HG03025 (cell line): ENCODE data around the gene IL16.
"Not testable (repeated sequence)": the region's sequence is repeated elsewhere in the genome, so short reads cannot be mapped to it uniquely, and the experiment has no call there.

Source experiments
- ATAC-seq: cut with Tn5 transposase; IDR thresholded peaks from one replicate; pipeline ENCODE4 v1.9.1; 2021; ENCODE audit warnings: mild to moderate bottlenecking, moderate library complexity; ENCODE audit not compliant: unreplicated experiment, low FRiP score

Gene IL16

DNA sequence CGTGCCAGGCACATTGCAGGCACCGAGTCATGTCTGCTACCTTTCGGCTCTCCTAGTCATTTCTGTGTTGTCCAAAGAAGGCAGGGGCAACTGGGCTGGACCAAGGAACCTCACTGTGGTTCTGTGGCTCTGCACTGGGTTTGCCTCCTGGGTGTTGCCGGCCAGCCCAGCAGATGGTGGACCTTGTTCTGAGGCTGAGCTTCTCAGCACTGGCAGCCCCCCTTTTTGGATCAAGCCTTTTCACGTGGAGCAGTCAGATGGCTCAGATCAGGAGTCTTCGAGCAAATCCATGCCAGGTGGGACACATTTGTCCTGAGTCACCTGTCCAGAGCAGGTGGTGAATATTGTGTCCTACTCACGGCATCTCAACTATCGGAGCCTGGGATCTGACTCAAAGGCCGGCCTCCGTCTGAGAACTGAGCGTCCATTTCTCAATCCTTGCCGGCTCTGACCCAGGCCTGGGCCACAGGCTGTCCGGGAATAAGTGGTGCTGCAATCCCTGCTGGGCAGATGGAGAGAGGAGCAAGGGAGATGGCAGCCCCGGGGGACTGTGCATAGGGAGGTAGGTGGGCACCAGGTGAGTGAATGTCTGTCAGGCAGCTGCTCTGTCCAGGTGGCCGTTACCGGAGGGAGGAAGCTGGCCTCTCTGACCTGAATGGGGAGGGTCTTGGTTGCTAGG lies at the start of gene IL16:
TSS of gene IL16 (plus strand) at position 304 of the 679 bp plus-strand sequence. CDS start 28,521 bp downstream, outside the sequence.
- ATAC-seq: no peak

DNA sequence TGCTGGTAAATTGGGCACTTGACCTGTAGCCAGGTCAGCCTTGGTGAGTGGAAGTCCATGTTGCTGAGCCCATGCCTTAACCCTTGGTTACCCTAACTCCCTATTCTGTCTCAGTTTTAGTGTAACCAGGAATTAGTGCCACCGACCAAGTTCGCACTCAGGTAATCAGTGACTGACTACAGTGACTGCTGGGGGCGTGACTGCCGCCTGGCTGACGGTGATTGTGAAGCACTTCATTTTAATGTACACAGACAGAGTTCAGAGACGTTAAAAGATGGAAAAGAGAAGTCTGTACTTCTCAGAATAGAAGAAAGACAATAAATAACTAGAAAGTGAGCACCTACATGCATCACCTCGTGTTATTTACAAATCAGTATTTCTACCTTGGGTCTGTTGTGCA lies 45.3 kb upstream of the IL16 start:
- no peak for ATAC-seq

DNA sequence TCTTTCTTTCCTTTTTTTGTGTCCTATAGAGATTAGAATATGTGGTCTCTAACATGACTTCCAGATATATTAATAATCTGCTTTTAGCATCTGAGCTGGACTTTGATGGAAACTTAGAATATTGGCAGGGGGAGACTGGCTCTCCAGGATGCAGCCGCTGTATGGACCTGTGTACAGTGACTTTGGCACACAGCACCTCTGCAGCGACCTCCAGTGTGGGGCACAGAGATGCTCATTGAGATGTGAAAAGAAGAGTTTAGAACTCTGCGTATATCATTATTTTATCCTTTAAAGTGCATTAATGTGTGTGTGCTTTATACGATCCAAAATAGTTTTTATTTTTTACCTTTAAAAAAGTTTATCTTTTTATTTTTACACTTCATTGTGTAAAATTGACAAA lies 44.3 kb upstream of the IL16 start:
- ATAC-seq: no peak

GRCh38 chr15:81152799-81153198 lies 43.9 kb upstream of the IL16 start:
- no peak for ATAC-seq

GRCh38 chr15:81155375-81156218 lies 41.1 kb upstream of the IL16 start:
- ATAC-seq: no peak

DNA sequence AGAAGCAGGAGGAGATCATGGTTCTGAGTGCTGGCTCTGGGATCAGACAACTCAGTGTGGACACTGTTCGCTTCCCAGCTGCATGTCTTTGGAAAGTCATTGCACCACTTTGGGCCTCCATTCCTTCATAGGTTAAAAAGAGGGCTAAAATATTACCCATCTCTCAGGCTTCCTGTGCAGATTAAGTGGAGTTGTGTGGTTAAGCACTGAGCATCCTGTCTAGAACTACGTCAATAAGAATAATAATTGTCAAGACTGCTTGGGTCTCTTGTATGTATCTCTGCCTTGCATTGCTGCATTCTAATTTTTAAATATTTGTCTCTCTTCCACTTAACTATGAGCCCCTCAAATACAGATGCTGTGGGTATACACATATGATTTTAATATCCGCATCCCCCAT lies 40.4 kb upstream of the IL16 start:
- no peak for ATAC-seq

GRCh38 chr15:81157195-81157938 lies 39.3 kb upstream of the IL16 start:
- no peak for ATAC-seq

- ATAC-seq: no peak
These were observed 38.8 kb upstream of the IL16 start for GRCh38 chr15:81157939-81158223.

DNA sequence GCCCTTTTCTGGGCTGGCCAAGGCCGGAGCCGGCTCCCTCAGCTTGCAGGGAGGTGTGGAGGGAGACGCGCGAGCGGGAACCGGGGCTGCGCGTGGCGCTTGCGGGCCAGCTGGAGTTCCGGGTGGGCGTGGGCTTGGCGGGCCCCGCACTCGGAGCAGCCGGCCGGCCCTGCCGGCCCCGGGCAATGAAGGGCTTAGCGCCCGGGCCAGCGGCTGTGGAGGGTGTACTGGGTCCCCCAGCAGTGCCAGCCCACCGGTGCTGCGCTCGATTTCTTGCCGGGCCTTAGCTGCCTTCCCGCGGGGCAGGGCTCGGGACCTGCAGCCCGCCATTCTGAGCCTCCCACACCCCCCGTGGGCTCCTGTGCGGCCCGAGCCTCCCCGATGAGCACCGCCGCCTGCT lies 38.1 kb upstream of the IL16 start:
- not testable (repeated sequence) for ATAC-seq

- ATAC-seq: no peak
These were observed 36.1 kb upstream of the IL16 start for GRCh38 chr15:81160312-81161159.

DNA sequence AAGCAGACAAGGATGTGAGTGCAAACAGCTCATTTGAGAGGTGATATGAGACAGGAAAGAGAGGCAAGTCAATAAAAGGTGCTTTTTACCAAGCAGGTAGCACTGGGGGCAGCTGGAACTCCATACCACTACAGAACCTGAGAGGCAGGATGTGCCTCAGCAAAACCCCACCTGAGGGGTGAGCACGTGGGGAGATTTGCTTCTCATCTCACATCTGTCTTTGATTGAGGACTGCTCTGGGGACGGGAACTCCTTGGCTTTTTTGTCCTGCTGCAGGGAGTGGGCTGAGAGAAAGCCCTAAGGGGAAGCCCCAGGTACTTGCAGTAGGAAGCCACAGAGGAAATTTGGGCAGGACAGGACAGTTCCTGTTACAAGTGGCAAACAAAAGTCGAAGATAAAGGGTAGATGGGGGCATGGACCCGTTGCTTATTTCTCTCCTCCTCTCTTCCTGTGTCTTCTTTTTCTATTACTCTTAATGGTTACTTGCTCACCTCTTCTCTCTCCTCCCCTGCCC lies 35.5 kb upstream of the IL16 start:
- ATAC-seq: no peak

DNA sequence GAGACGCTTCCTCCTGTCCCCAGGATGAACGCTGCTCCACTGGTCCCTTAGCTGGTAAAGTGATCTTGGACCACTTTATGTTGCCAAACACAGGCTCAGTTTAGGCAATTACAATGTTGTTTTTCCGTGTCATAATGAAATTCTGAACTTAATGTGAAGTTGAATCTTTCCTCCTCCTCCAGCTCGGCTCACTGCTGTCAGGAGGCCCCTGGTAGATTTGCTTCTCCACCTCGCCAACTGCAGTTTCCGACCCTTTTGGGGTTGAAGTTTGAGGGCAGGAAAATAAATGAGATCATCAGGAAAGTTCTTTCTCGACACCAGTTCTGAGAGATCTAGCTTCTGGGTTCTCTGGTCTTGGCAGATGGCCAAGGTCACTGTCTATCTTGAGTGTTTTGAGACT lies 34.8 kb upstream of the IL16 start:
- ATAC-seq: no peak

GRCh38 chr15:81163961-81164800 lies 32.5 kb upstream of the IL16 start:
- ATAC-seq: no peak

- ATAC-seq: no peak
These were observed 31.1 kb upstream of the IL16 start for GRCh38 chr15:81165535-81165934.

GRCh38 chr15:81166636-81167305 lies 29.9 kb upstream of the IL16 start:
- no peak for ATAC-seq

GRCh38 chr15:81168131-81168526 lies 28.6 kb upstream of the IL16 start:
- ATAC-seq: no peak

DNA sequence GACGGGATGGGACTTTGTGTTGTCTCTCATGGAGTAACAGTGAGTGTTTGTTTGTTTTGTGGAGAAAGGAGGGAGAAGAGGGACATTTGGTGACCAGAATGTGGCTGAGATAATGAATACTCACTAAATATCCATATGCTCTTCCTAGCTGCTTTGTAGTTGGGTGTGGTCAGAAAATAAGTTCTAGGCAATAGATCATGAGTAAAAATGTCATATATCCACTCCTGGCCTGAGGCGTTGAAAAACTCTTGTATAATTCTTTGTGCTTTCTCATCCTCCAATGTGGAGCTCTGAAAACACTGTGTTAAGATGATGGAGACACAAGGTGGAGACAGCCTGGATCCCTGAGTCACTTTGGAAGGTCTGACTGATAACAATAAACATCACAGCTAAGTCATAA lies 28.0 kb upstream of the IL16 start:
- ATAC-seq: no peak

GRCh38 chr15:81170511-81170910 lies 26.2 kb upstream of the IL16 start:
- no peak for ATAC-seq

DNA sequence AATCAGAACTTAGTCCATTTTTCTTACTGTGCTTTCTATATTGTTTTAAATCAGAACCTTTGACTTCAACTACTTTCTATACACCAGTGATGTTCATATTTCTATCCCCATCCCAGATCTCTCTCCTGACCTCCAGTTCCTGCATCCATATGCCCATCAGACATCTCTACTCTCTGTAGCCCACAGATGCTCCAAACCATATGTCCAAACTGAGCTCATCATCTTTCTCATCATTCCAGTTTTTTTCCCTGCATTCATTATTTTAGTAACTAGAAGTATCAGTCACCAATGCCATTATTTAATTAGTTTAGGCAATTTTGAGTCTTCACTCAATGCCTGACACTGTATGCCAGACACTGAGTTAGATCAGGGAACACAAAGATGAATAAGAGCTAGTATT lies 25.4 kb upstream of the IL16 start:
- no peak for ATAC-seq
